Astrocyte (in vitro differentiated cells and primary cell): ENCODE measurements around the gene MN1. TPM values are rescaled to one million over a fixed set of nuclear protein-coding genes. Genes with fewer than 3 reads are reported as not detected.

Source experiments
- DNase-seq: peaks from one replicate; pipeline ENCODE4 v3.0.0-alpha.2; 2010; ENCODE audit warnings: low read depth
- FAIRE-seq: peaks from 2 replicates; lab custom pipeline; 2011; peaks lifted over from hg19 to GRCh38; lab: Jason Lieb, UNC
- H2AFZ ChIP-seq: 2 replicates; pipeline ENCODE4 v1.6.0; 2012; ENCODE audit warnings: low read depth, low read length, inconsistent platforms
- H3K27ac ChIP-seq: 2 replicates; pipeline ENCODE4 v1.5.1; 2011; ENCODE audit warnings: low read depth, low read length, inconsistent platforms
- H3K27me3 ChIP-seq: 2 replicates; pipeline ENCODE4 v1.6.0; 2011; ENCODE audit warnings: low read length, inconsistent platforms; ENCODE audit not compliant: insufficient read depth
- H3K36me3 ChIP-seq: 2 replicates; pipeline ENCODE4 v1.5.1; 2011; ENCODE audit warnings: low read length, inconsistent platforms; ENCODE audit not compliant: insufficient read depth
- H3K4me1 ChIP-seq: 2 replicates; pipeline ENCODE4 v1.5.1; 2011; ENCODE audit warnings: low read length, inconsistent platforms; ENCODE audit not compliant: insufficient read depth
- H3K4me2 ChIP-seq: 2 replicates; pipeline ENCODE4 v1.6.0; 2012; ENCODE audit warnings: low read length, inconsistent platforms
- H3K4me3 ChIP-seq: 2 replicates; pipeline ENCODE4 v1.5.1; 2011; ENCODE audit warnings: low read depth, mild to moderate bottlenecking, low read length, inconsistent platforms; ENCODE audit not compliant: insufficient read depth
- H3K79me2 ChIP-seq: 2 replicates; pipeline ENCODE4 v1.6.0; 2012; ENCODE audit warnings: mild to moderate bottlenecking, low read length, inconsistent platforms; ENCODE audit not compliant: insufficient read depth
- H3K9ac ChIP-seq: 2 replicates; pipeline ENCODE4 v1.6.0; 2012; ENCODE audit warnings: mild to moderate bottlenecking, low read length, inconsistent platforms
- H3K9me3 ChIP-seq: 2 replicates; pipeline ENCODE4 v1.5.1; 2012; ENCODE audit warnings: low read depth, mild to moderate bottlenecking, low read length, inconsistent platforms; ENCODE audit not compliant: insufficient read depth
- H4K20me1 ChIP-seq: 2 replicates; pipeline ENCODE4 v1.6.0; 2012; ENCODE audit warnings: low read length, inconsistent platforms; ENCODE audit not compliant: insufficient read depth
- H3K27ac Mint-ChIP-seq: one replicate; pipeline ENCODE4 v1.8.0; 2021; ENCODE audit warnings: mild to moderate bottlenecking, mixed read lengths; ENCODE audit not compliant: unreplicated experiment
- H3K27me3 Mint-ChIP-seq: one replicate; pipeline ENCODE4 v1.8.0; 2021; ENCODE audit warnings: low read depth, mixed read lengths; ENCODE audit not compliant: unreplicated experiment
- H3K36me3 Mint-ChIP-seq: one replicate; pipeline ENCODE4 v1.8.0; 2021; ENCODE audit warnings: low read depth, mixed read lengths; ENCODE audit not compliant: unreplicated experiment
- H3K4me1 Mint-ChIP-seq: one replicate; pipeline ENCODE4 v1.8.0; 2021; ENCODE audit warnings: low read depth, mixed read lengths; ENCODE audit not compliant: unreplicated experiment
- H3K4me3 Mint-ChIP-seq: one replicate; pipeline ENCODE4 v1.8.0; 2021; ENCODE audit warnings: mild to moderate bottlenecking, moderate library complexity, mixed read lengths; ENCODE audit not compliant: unreplicated experiment
- H3K9me3 Mint-ChIP-seq: one replicate; pipeline ENCODE4 v1.8.0; 2021; ENCODE audit warnings: mild to moderate bottlenecking, mixed read lengths; ENCODE audit not compliant: unreplicated experiment
- EZH2 ChIP-seq: IDR thresholded peaks from 2 replicates; pipeline ENCODE4 v1.6.1; 2012; ENCODE audit warnings: mild to moderate bottlenecking, low read length, inconsistent platforms; ENCODE audit not compliant: insufficient read depth
- total RNA-seq: library from RNA; stranded (reverse); gene quantifications from 2 replicates; pipeline ENCODE4 v1.2.1, GENCODE V29; 2021
- TF ChIP-seq, protein P1 (sequence below): IDR thresholded peaks from 2 replicates; pipeline ENCODE4 v1.5.1; 2011; ENCODE audit warnings: low read depth, mild to moderate bottlenecking, inconsistent platforms, low read length, moderate library complexity; ENCODE audit not compliant: insufficient read depth

The MN1 gene
- total RNA-seq, 1 donor from 2014 or later: 98.6 TPM

DNA sequence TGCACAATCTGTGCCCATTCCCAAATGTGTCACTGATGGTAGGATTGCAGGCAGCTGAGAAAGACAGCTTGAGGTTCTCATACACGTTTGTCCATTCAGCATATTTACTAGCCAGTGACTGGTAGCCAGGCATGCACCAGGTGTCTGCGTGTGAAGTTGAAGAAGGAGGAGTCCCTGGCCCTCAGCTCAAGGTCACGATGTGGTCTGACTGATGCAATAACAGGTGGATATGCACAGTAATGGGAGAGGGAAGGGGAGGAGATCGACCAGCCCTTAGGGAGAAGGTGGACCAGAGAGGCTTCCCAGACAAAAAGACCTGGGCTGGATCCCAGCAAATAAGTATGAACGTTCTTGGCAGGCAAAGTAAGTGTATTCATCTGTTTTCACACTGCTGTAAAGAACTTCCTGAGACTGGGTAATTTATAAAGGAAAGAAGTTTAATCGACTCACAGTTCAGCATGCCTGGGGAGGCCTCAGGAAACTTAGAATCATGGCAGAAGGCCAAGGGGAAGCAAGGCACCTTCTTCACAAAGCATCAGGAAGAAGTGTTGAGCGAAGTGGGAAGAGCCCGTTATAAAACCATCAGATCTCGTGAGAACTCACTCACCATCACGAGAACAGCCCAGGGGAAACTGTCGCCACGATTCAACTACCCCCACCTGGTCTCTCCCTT lies 96.0 kb downstream of the MN1 start:
- H3K27me3 Mint-ChIP-seq: peaks cover 10% of the 10 kb centered on the region

DNA sequence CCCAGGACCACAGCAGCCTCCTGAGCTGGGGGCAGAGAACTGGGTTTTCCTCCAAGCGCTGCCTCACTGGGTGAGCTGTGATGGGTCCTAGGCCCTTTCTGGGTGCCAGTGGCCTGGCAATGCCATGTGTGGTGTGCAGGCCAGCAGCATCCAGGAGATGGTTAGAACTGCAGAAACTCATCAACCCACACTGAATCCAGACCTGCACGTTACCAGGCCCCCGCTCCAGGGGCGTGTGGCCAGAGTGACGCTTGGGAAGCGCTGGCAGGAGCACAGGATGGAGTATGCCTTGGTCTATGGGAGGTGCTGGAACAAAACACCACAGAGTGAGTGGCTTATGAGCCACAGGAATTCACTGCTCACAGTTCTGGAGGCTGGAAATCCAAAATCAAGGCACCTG lies 97.0 kb downstream of the MN1 start:
- no peak for FAIRE-seq
- H3K9me3 Mint-ChIP-seq: peaks cover 14% of the 10 kb centered on the region
- peaks cover 7% of the 10 kb centered on the region for H3K36me3 Mint-ChIP-seq

More for the DNA sequence above, 96.0 kb downstream of the MN1 start:
- peaks cover 20% of the 10 kb centered on the region for H3K9me3 Mint-ChIP-seq
- H3K27me3 ChIP-seq: peaks cover 5% of the 10 kb centered on the region
- no peak for FAIRE-seq
- no peak overlapping the region for H3K27ac Mint-ChIP-seq
- H3K4me3 Mint-ChIP-seq: no peak overlapping the region
- H3K4me3 ChIP-seq: no peak overlapping the region
- H3K79me2 ChIP-seq: no peaks in the 10 kb centered on the region
- H3K36me3 ChIP-seq: no peaks in the 10 kb centered on the region
- no peaks in the 10 kb centered on the region for H3K9me3 ChIP-seq
- no peaks in the 10 kb centered on the region for H4K20me1 ChIP-seq
- no peak for DNase-seq
- H3K27ac ChIP-seq: no peak overlapping the region
- peaks cover 7% of the 10 kb centered on the region for H3K36me3 Mint-ChIP-seq
- H2AFZ ChIP-seq: no peak overlapping the region
- peaks cover 2% of the 10 kb centered on the region for H3K4me1 Mint-ChIP-seq
- H3K4me1 ChIP-seq: no peaks in the 10 kb centered on the region
- no peak overlapping the region for H3K9ac ChIP-seq
- TF ChIP-seq EZH2: no peak
- TF ChIP-seq, protein P1, sequence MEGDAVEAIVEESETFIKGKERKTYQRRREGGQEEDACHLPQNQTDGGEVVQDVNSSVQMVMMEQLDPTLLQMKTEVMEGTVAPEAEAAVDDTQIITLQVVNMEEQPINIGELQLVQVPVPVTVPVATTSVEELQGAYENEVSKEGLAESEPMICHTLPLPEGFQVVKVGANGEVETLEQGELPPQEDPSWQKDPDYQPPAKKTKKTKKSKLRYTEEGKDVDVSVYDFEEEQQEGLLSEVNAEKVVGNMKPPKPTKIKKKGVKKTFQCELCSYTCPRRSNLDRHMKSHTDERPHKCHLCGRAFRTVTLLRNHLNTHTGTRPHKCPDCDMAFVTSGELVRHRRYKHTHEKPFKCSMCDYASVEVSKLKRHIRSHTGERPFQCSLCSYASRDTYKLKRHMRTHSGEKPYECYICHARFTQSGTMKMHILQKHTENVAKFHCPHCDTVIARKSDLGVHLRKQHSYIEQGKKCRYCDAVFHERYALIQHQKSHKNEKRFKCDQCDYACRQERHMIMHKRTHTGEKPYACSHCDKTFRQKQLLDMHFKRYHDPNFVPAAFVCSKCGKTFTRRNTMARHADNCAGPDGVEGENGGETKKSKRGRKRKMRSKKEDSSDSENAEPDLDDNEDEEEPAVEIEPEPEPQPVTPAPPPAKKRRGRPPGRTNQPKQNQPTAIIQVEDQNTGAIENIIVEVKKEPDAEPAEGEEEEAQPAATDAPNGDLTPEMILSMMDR: no peak
- H3K4me2 ChIP-seq: no peak overlapping the region

More for the DNA sequence above, 97.0 kb downstream of the MN1 start:
- peaks cover 8% of the 10 kb centered on the region for H3K27me3 Mint-ChIP-seq
- Histone ChIP-seq H3K4me1 (no peaks in the 10 kb centered on the region), H3K9me3 (no peaks in the 10 kb centered on the region), H3K79me2 (no peaks in the 10 kb centered on the region), H3K36me3 (no peaks in the 10 kb centered on the region), H3K9ac (no peak overlapping the region), H3K4me2 (no peak overlapping the region), H3K27ac (no peak overlapping the region), H4K20me1 (no peaks in the 10 kb centered on the region), H3K27me3 (peaks cover 5% of the 10 kb centered on the region), H2AFZ (no peak overlapping the region), H3K4me3 (no peak overlapping the region)
- TF ChIP-seq, protein P1: no peak
- TF ChIP-seq EZH2: no peak
- DNase-seq: no peak
- H3K4me1 Mint-ChIP-seq: no peaks in the 10 kb centered on the region
- H3K27ac Mint-ChIP-seq: no peak overlapping the region
- no peak overlapping the region for H3K4me3 Mint-ChIP-seq
